ENCODE measurements around the gene ATP2A2. TPM values are rescaled to one million over a fixed set of nuclear protein-coding genes. Genes with fewer than 3 reads are reported as not detected.

ATP2A2 gene
- total RNA-seq, 1 experiment from 2014 or later: 154 TPM

- H3K79me2 ChIP-seq (ENCODE audit: low read depth): peaks cover 45% of the 10 kb centered on the region
- POLR2A ChIA-PET (ENCODE audit: unreplicated experiment): no interaction called here
- intact Hi-C loops (cut with micrococcal nuclease; ENCODE audit: unreplicated experiment): no loop called here
Measured at GRCh38 chr12:110333201-110333600, 52.2 kb downstream of the ATP2A2 start.

GRCh38 chr12:110335481-110336045, 54.5 kb downstream of the ATP2A2 start:
- CTCF ChIA-PET: no interaction called here
- no peak for DNase-seq
- no TSS peak for BruUV-seq (replicated peaks)
- Histone ChIP-seq H3K4me2 (no peak overlapping the region), H3K4me3 (no peak overlapping the region), H3K36me3 (ENCODE audit: low read depth) (peaks cover 61% of the 10 kb centered on the region), H3K9me3 (ENCODE audit: insufficient read depth, low read depth) (no peaks in the 10 kb centered on the region), H3K27me3 (ENCODE audit: insufficient read depth, low read depth) (no peaks in the 10 kb centered on the region), H3K27ac (no peak overlapping the region), H3F3A (ENCODE audit: insufficient read depth, low read depth) (peaks cover 32% of the 10 kb centered on the region; the same call in 1 of the 2 replicates), H4K20me1 (ENCODE audit: insufficient read depth) (peaks cover 20% of the 10 kb centered on the region; the same call in 1 of the 2 replicates), H3K9me2 (ENCODE audit: insufficient read depth) (no peaks in the 10 kb centered on the region), H3K79me2 (ENCODE audit: low read depth) (peaks cover 26% of the 10 kb centered on the region), H3K4me1 (replicated peaks; ENCODE audit: insufficient read depth) (peaks cover 15% of the 10 kb centered on the region), H2AFZ (no peak overlapping the region)
- TF ChIP-seq CTCF (conservative IDR thresholded peaks at IDR 0.05) (no peak), EZH2 (IDR thresholded peaks at IDR 0.05; ENCODE audit: low read depth) (no peak)
- POLR2A ChIA-PET (ENCODE audit: unreplicated experiment): interaction anchor here (0.6 kb wide), 1 partner anchor 203 kb away, joined by 6 read pairs; no protein-coding TSS in a partner anchor
- intact Hi-C loops (cut with micrococcal nuclease; ENCODE audit: unreplicated experiment): no loop called here

More at GRCh38 chr12:110333201-110333600, 52.2 kb downstream of the ATP2A2 start:
- no peaks in the 10 kb centered on the region for H3K9me3 ChIP-seq (ENCODE audit: insufficient read depth, low read depth)
- no peak overlapping the region for H2AFZ ChIP-seq
- H3F3A ChIP-seq (ENCODE audit: insufficient read depth, low read depth): peaks cover 31% of the 10 kb centered on the region
- CTCF ChIA-PET: no interaction called here
- H3K27ac ChIP-seq: no peak overlapping the region
- H3K4me2 ChIP-seq: no peak overlapping the region
- peaks cover 37% of the 10 kb centered on the region for H4K20me1 ChIP-seq (ENCODE audit: insufficient read depth)
- DNase-seq: no peak
- peaks cover 66% of the 10 kb centered on the region for H3K36me3 ChIP-seq (ENCODE audit: low read depth)
- H3K27me3 ChIP-seq (ENCODE audit: insufficient read depth, low read depth): no peaks in the 10 kb centered on the region
- no TSS peak for BruUV-seq (replicated peaks)
- H3K4me3 ChIP-seq: no peak overlapping the region
- TF ChIP-seq CTCF (conservative IDR thresholded peaks at IDR 0.05): no peak
- no peak for TF ChIP-seq EZH2 (IDR thresholded peaks at IDR 0.05; ENCODE audit: low read depth)
- no peaks in the 10 kb centered on the region for H3K4me1 ChIP-seq (replicated peaks; ENCODE audit: insufficient read depth)
- H3K9me2 ChIP-seq (ENCODE audit: insufficient read depth): no peaks in the 10 kb centered on the region

GRCh38 chr12:110337912-110338710, 57.1 kb downstream of the ATP2A2 start:
- Histone ChIP-seq H3K36me3 (ENCODE audit: low read depth) (peaks cover 69% of the 10 kb centered on the region), H3F3A (ENCODE audit: insufficient read depth, low read depth) (peaks cover 46% of the 10 kb centered on the region), H3K9me2 (ENCODE audit: insufficient read depth) (no peaks in the 10 kb centered on the region), H3K9me3 (ENCODE audit: insufficient read depth, low read depth) (no peaks in the 10 kb centered on the region), H3K4me2 (no peak overlapping the region), H2AFZ (no peak overlapping the region), H3K79me2 (ENCODE audit: low read depth) (peaks cover 12% of the 10 kb centered on the region; the same call in 1 of the 2 replicates), H4K20me1 (ENCODE audit: insufficient read depth) (0 out of 2 replicates have a peak, but pooled peaks cover 7% of the 10 kb centered on the region), H3K27ac (no peak overlapping the region), H3K4me1 (replicated peaks; ENCODE audit: insufficient read depth) (peaks cover 20% of the 10 kb centered on the region), H3K27me3 (ENCODE audit: insufficient read depth, low read depth) (no peaks in the 10 kb centered on the region), H3K4me3 (no peak overlapping the region)
- ChIA-PET POLR2A (ENCODE audit: unreplicated experiment) (no interaction called here), CTCF (no interaction called here)
- intact Hi-C loops (cut with micrococcal nuclease; ENCODE audit: unreplicated experiment): no loop called here
- TF ChIP-seq CTCF (conservative IDR thresholded peaks at IDR 0.05): no peak
- TF ChIP-seq EZH2 (IDR thresholded peaks at IDR 0.05; ENCODE audit: low read depth): no peak
- no TSS peak for BruUV-seq (replicated peaks)
- no peak for DNase-seq

Measured in PC-9 (cell line).